Hematopoietic multipotent progenitor cell treated with erythropoietin and hydrocortisone succinate and interleukin-3 and kit ligand, for 15 days (in vitro differentiated cells): ENCODE results near the gene ERP29.
"Not testable (repeated sequence)": the region's sequence is repeated elsewhere in the genome, so short reads cannot be mapped to it uniquely, and the experiment has no call there.

Experiments used
- DNase-seq: peaks from one replicate; pipeline ENCODE4 v3.0.0-alpha.2; 2015; ENCODE audit warnings: low spot score

Gene ERP29

GRCh38 chr12:112001576-112001975 lies 11.7 kb upstream of the ERP29 start:
- no peak for DNase-seq

DNA sequence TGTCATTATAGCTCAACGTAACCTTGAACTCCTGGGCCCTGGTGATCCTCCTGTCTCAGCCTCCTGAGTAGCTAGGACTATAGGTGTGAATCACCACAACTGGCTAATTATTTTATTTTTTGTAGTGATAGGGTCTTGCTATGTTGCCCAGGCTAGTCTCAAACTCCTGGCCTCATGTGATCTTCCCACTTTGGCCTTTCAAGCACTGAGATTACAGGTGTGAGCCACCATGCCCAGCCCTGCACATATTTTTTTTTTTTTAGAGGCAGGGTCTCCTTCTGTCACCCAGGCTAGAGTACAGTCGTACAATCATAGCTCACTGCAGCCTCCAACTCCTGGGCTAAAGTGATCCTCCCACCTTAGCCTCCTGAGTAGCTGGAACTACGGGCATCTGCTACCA lies 9.2 kb upstream of the ERP29 start:
- DNase-seq: no peak

GRCh38 chr12:112005419-112006395 lies 7.5 kb upstream of the ERP29 start:
- DNase-seq: peak; percentile 50

DNA sequence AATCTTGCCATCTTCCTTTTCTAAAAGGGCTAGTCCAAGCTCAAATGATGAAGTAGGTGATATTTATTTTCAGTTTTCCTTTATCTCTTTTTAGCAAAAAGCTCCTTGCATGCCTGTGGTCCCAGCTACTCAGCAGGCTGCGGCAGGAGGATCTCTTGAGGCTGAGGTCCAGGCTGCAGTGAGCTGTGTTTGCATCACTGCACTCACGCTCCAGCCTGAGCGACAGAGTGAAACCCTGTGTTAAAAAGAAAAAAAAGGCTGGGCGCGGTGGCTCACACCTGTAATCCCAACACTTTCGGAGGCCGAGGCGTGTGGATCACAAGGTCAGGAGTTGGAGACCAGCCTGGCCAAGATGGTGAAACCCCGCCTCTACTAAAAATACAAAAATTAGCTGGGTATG lies 5.3 kb upstream of the ERP29 start:
- DNase-seq: no peak

GRCh38 chr12:112008918-112009317 lies 4.3 kb upstream of the ERP29 start:
- DNase-seq: no peak

DNA sequence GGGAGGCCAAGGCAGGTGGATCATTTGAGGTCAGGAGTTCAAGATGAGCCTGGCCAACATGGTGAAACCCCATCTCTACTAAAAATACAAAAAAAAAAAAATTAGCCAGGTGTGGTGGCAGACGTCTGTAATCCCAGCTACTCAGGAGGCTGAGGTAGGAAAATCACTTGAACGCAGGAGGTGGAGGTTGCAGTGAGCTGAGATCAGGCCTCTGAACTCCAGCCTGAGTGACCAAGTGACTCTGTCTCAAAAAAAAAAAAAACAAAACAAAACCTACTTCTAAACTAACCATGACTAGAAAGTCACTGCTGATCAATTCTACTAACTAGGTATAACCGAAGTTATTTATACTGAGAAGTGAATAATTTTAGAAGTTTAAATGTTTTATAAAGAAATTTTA lies 3.6 kb upstream of the ERP29 start:
- not testable (repeated sequence) for DNase-seq

GRCh38 chr12:112010415-112011344 lies 2.5 kb upstream of the ERP29 start:
- no peak for DNase-seq

GRCh38 chr12:112011685-112012084 lies 1.5 kb upstream of the ERP29 start:
- DNase-seq: no peak

- peak; percentile 74 for DNase-seq
These were observed 576 bp downstream of the ERP29 start for GRCh38 chr12:112013601-112014402.

DNA sequence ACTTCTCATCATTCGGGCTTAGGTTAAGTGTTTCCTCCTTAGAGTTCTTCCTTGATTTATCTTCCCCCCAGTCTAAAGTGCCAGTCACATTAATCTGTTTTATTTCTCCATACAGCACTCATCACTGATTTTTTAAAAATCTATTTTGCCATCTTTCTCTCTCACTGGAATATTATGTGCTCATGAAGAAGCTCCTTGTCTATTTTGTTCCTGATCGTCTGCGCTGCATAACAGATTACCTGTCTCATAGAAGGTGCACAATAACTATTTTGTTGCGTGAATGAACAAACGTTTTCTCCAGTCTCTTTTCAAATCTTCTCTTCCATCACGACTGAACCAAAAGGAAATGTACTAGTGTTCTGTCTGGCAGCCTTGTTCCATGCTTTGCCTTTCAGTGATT lies 2.7 kb downstream of the ERP29 start:
- no peak for DNase-seq

GRCh38 chr12:112017041-112017440 lies 3.8 kb downstream of the ERP29 start:
- no peak for DNase-seq

- DNase-seq: no peak
These were observed 5.5 kb downstream of the ERP29 start for GRCh38 chr12:112018571-112019237.

DNA sequence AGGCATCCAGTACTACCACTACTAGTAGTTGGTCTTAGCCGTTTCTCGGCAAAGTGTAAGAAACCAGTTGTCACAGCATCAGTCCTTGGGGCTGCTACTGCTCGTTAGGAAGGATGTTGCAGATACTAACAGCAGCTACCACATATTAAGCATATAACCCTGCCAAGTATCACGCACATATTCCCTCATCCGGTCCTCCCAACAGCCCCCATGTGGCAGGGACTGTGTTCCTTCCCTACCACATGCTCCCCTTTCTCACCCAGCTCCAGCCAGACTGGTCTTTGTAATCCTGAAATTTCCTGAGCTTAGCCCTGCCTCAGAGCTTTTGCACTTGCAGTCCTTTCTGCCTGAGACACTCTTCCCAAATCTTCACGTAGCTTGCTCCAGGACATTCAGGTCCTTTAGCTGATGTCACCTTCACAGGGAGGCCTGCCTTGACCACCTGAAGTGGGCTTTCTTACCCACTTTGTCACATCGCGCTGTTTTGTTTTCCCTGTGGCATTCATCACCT lies 7.8 kb downstream of the ERP29 start:
- DNase-seq: no peak

GRCh38 chr12:112022241-112023016 lies 9.2 kb downstream of the ERP29 start:
- DNase-seq: no peak

- DNase-seq: no peak
These were observed 10.7 kb downstream of the ERP29 start for GRCh38 chr12:112023759-112024396.

DNA sequence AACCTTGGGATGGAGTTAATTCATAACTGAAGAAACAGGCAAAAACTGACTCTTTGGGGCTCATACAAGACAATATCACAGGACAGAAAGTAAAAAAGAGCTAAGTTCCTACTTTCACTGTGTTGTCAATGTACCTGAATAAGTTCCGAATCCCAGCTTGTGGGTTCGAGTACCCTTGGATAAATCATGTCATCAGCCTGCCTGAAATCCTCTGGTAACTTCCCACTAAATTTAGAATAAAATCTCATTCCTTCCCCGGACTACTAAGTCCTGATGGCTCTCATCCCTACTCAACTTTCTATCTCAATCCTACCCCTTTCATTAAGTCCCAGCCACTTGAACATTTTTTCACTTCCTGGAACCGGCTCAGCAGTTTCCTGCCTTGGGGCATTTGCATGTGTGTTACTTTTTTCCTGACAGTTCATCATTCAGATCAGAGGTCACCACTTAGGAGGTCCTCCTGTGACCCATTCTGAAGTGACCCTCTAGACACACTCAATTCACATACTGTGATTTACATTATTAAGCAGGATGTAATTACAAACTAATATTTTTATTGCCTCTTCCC lies 12.7 kb downstream of the ERP29 start:
- no peak for DNase-seq

DNA sequence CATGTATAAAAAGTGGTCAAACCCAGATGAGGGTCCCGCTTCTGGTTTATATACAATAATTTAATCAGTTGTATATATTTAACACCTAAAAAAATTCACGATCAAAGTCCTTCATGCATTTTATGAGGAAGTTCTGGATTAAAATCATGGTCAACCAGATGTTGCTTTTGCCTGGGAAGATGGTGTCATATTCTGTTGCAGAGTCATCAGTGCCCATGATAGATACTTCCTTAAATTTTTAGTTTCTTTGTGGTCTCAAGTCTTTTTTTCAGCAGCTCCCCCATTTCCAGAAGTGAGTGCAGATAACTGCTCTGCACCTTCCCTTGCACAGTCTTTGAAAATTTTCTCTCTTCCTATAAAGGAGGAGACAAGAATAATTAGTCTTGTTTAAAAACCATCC lies 16.1 kb downstream of the ERP29 start:
- DNase-seq: no peak

DNA sequence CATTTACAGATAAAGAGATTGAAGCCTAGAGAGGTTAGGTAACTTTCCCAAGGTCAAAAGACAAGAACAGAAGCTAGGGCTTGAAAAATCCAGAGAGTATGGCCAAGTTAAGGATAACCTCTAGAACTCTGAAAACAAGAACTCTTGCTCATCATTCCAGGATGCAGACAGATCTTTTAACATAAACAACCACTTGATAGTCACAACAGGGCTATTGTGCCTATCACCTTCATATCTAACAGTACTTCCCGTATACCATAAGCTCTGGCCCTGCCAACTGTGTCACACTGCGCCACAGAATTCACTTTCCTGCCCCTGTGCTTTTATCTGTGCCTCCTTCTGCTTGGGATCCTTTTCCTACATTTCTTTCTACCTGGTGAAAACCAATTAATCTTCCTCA lies 18.2 kb downstream of the ERP29 start:
- DNase-seq: no peak

DNA sequence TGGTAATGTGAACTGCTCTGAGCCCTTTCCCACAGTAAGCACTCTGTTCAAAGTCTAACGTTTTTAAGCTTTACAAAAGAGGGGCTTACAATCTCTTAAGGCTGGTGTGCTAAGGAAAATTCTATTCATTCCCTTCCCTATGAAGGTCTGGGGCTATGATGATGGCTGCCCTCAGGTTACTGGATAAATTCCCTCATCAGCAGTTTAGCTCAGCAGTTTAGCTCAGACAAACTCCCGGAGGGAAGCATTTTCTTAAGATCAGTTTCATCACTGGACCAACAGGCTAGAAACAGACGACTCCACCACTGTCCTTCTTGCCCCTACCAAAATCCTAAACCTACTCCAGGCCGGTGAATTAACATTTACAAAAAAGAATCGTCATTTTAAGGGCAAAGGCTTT lies 19.1 kb downstream of the ERP29 start:
- DNase-seq: no peak
